H1 (cell line): Measurements from ENCODE around the gene PLCH2. TPM values are rescaled to one million over a fixed set of nuclear protein-coding genes. Genes with fewer than 3 reads are reported as not detected.

ENCODE experiments used
- CHD7 ChIP-seq: fragments of 300-600 bp; sonication (generic); IDR thresholded peaks from 2 replicates; pipeline ENCODE4 v1.7.1; 2012; ENCODE audit warnings: low read length, moderate library complexity, mild to moderate bottlenecking, inconsistent platforms; ENCODE audit not compliant: insufficient replicate concordance
- GTF2F1 ChIP-seq: IDR thresholded peaks from 2 replicates; pipeline ENCODE4 v1.6.1; 2012; ENCODE audit warnings: low read depth, low read length, improper control_type of control experiment, borderline replicate concordance
- POLR2AphosphoS5 ChIP-seq: IDR thresholded peaks from 2 replicates; pipeline ENCODE4 v1.6.1; 2011; ENCODE audit warnings: low read depth, low read length
- POU5F1 ChIP-seq: IDR thresholded peaks from 2 replicates; pipeline ENCODE4 v1.6.1; 2011; ENCODE audit warnings: low read depth, mild to moderate bottlenecking, low read length, moderate library complexity
- SIX5 ChIP-seq: IDR thresholded peaks from 2 replicates; pipeline ENCODE4 v1.6.1; 2011; ENCODE audit warnings: mild to moderate bottlenecking, low read depth, low read length
- TAF1 ChIP-seq: IDR thresholded peaks from 2 replicates; pipeline ENCODE4 v1.6.1; 2011; ENCODE audit warnings: mild to moderate bottlenecking, low read depth, low read length
- polyA plus RNA-seq, 7 experiments: library from polyadenylated mRNA; depleted of rRNA in 3 of 7; stranded (reverse) in 5 of 7; unstranded in 2 of 7; fragments of >200 nt in 5 of 7; fragments of 200-250 nt in 2 of 7; gene quantifications; 1 replicate in 5 of 7; 2 replicates in 1 of 7; 4 replicates in 1 of 7; pipeline versions ENCODE4 v1.2.1 to v1.2.3, GENCODE V29; 2011 to 2013; ENCODE audit warnings: missing spikeins in 2 of 7, mixed read lengths in 2 of 7
- total RNA-seq: library from RNA; stranded (reverse); fragmentation: NEBNext Ultra II Directional; extraction: Animal tissue kit (Norgen Biotek cat#: 25700); gene quantifications from 2 replicates; pipeline ENCODE4 v1.2.1, GENCODE V29; 2021

PLCH2 gene
- total and polyA plus RNA-seq, 2 of the 8 experiments (the other 6 are each of a cell fraction or from before 2014, with no cell fraction given) = 0.14 to 0.19 TPM

- TF ChIP-seq CHD7 = no peak
- TF ChIP-seq GTF2F1 = no peak
- no peak for TF ChIP-seq POLR2AphosphoS5
- TF ChIP-seq SIX5 = no peak
- TF ChIP-seq TAF1 = no peak
- TF ChIP-seq POU5F1 = no peak
These were observed 67.5 kb downstream of the PLCH2 start (continued) for GRCh38 chr1:2543543-2544092.
